Ascending aorta (tissue), 2 donors: ENCODE results near the gene CRISPLD2. TPM values are rescaled to one million over a fixed set of nuclear protein-coding genes. Genes with fewer than 3 reads are reported as not detected.

Source experiments
- DNase-seq, 2 donors: peaks; one replicate each; pipeline ENCODE4 v3.0.0-alpha.2; 2019; ENCODE audit warnings: low spot score in 2 of 2
- H3K27ac ChIP-seq, 2 donors: fragments of 200-600 bp; sonication (generic); one replicate each; pipeline ENCODE4 v1.5.1; 2016 to 2017; ENCODE audit warnings: mild to moderate bottlenecking in 1 of 2
- H3K27me3 ChIP-seq: fragments of 200-600 bp; sonication (generic); one replicate; pipeline ENCODE4 v1.5.1; 2017
- H3K36me3 ChIP-seq, 2 donors: fragments of 200-600 bp; sonication (generic); one replicate each; pipeline ENCODE4 v1.5.1; 2016
- H3K4me1 ChIP-seq, 2 donors: fragments of 200-600 bp; sonication (generic); one replicate each; pipeline ENCODE4 v1.5.1; 2016 to 2017; ENCODE audit warnings: mild to moderate bottlenecking in 1 of 2
- H3K4me3 ChIP-seq, 2 donors: fragments of 200-600 bp; sonication (generic); one replicate each; pipeline ENCODE4 v1.5.1; 2016 to 2017; ENCODE audit warnings: mild to moderate bottlenecking in 1 of 2
- H3K9me3 ChIP-seq, 2 donors: fragments of 200-600 bp; sonication (generic); one replicate each; pipeline ENCODE4 v1.5.1; 2016
- CTCF ChIP-seq, 3 experiments: fragments of 200-600 bp in 2 of 3; fragments of 450-650 bp in 1 of 3; sonication (generic) in 2 of 3; IDR thresholded peaks; one replicate each; pipeline ENCODE4 v1.5.1; 2016 to 2019; ENCODE audit warnings: antibody characterized with exemption in 3 of 3, mild to moderate bottlenecking in 1 of 3, moderate library complexity in 1 of 3
- intact Hi-C: fragments of 100-400 bp; cut with DNase I; formaldehyde crosslinking; loops from one replicate; pipeline ENCODE4 v1.15.1; 2023
- total RNA-seq: library from RNA; depleted of rRNA; stranded (reverse); fragments of >200 nt; gene quantifications from one replicate; pipeline ENCODE4 v1.1.0, GENCODE V29; 2016

The CRISPLD2 gene
- total RNA-seq, 1 donor from 2014 or later, result 204 TPM

- DNase-seq, result no peak
- intact Hi-C loops, result no loop called here
Measured at GRCh38 chr16:84919708-84920107, 99.9 kb downstream of the CRISPLD2 start.

GRCh38 chr16:84920333-84920732, 100.5 kb downstream of the CRISPLD2 start:
- no peaks in the 10 kb centered on the region for H3K27me3 ChIP-seq
- peaks cover 0 to 4% of the 10 kb centered on the region in 2 donors for H3K4me1 ChIP-seq
- intact Hi-C loops, result no loop called here
- no peak for TF ChIP-seq CTCF (IDR thresholded peaks at IDR 0.05)
- no peak overlapping the region for H3K4me3 ChIP-seq
- H3K36me3 ChIP-seq, result no peaks in the 10 kb centered on the region
- no peaks in the 10 kb centered on the region for H3K9me3 ChIP-seq
- H3K27ac ChIP-seq, result no peak overlapping the region
- DNase-seq, result no peak

More at GRCh38 chr16:84919708-84920107, 99.9 kb downstream of the CRISPLD2 start:
- no peak for TF ChIP-seq CTCF (IDR thresholded peaks at IDR 0.05)
- peaks cover 0 to 4% of the 10 kb centered on the region in 2 donors for H3K4me1 ChIP-seq
- no peak overlapping the region for H3K4me3 ChIP-seq
- H3K27ac ChIP-seq, result no peak overlapping the region
- H3K9me3 ChIP-seq, result no peaks in the 10 kb centered on the region
- H3K36me3 ChIP-seq, result no peaks in the 10 kb centered on the region
- H3K27me3 ChIP-seq, result no peaks in the 10 kb centered on the region

- no peaks in the 10 kb centered on the region for H3K27me3 ChIP-seq
- H3K4me1 ChIP-seq, result peaks cover 0 to 4% of the 10 kb centered on the region in 2 donors
- no peak for TF ChIP-seq CTCF (IDR thresholded peaks at IDR 0.05)
- no peaks in the 10 kb centered on the region for H3K9me3 ChIP-seq
- H3K4me3 ChIP-seq, result no peak overlapping the region
- peak overlapping the region; percentile 13 to 37 for H3K27ac ChIP-seq
- no peaks in the 10 kb centered on the region for H3K36me3 ChIP-seq
- intact Hi-C loops, result no loop called here
- no peak for DNase-seq
Measured at GRCh38 chr16:84922351-84923120, 102.8 kb downstream of the CRISPLD2 start.

GRCh38 chr16:84924331-84925091, 104.7 kb downstream of the CRISPLD2 start:
- DNase-seq, result no peak
- Histone ChIP-seq H3K4me1 (peaks cover 9 to 11% of the 10 kb centered on the region in 2 donors), H3K4me3 (no peak overlapping the region), H3K36me3 (no peaks in the 10 kb centered on the region), H3K27me3 (no peaks in the 10 kb centered on the region), H3K9me3 (no peaks in the 10 kb centered on the region), H3K27ac (no peak overlapping the region)
- TF ChIP-seq CTCF (IDR thresholded peaks at IDR 0.05), result no peak
- intact Hi-C loops, result loop anchor here (1.0 to 2.0 kb wide), 2 partner anchors 28 to 46 kb away; no protein-coding TSS in a partner anchor

- H3K36me3 ChIP-seq, result no peaks in the 10 kb centered on the region
- intact Hi-C loops, result loop anchor here (1.0 to 2.0 kb wide), 2 partner anchors 28 to 45 kb away; no protein-coding TSS in a partner anchor
- DNase-seq, result no peak
- no peak overlapping the region for H3K27ac ChIP-seq
- no peaks in the 10 kb centered on the region for H3K27me3 ChIP-seq
- no peak overlapping the region for H3K4me3 ChIP-seq
- peak; percentile 71 to 78 (median 76) for TF ChIP-seq CTCF (IDR thresholded peaks at IDR 0.05)
- H3K9me3 ChIP-seq, result no peaks in the 10 kb centered on the region
- H3K4me1 ChIP-seq, result peaks cover 11 to 14% of the 10 kb centered on the region in 2 donors
Measured at GRCh38 chr16:84925092-84925772, 105.4 kb downstream of the CRISPLD2 start.
